Liver (tissue), 9 donors: ENCODE results near the gene RLBP1. TPM values are rescaled to one million over a fixed set of nuclear protein-coding genes. Genes with fewer than 3 reads are reported as not detected.
A peak's percentile ranks its signal among the peaks of the same experiment; 100 is the strongest.

Source experiments
- DNase-seq: peaks from one replicate; pipeline ENCODE4 v3.0.0-alpha.2; 2017; ENCODE audit warnings: low spot score
- H3K27ac ChIP-seq, 2 donors: one replicate each; pipeline ENCODE4 v1.7.0; 2013; ENCODE audit warnings: inconsistent platforms in 2 of 2, low read length in 2 of 2, control low read depth in 1 of 2, low read depth in 1 of 2, mild to moderate bottlenecking in 1 of 2
- H3K27me3 ChIP-seq, 4 donors: one replicate each; pipeline versions ENCODE4 v1.6.1 to v1.7.0; 2013; ENCODE audit warnings: low read length in 3 of 4, inconsistent platforms in 1 of 4, mild to moderate bottlenecking in 1 of 4, moderate library complexity in 1 of 4; ENCODE audit not compliant: control insufficient read depth in 4 of 4, insufficient read depth in 4 of 4
- H3K36me3 ChIP-seq, 4 donors: one replicate each; pipeline versions ENCODE4 v1.6.1 to v1.7.0; 2013; ENCODE audit warnings: low read length in 3 of 4, mild to moderate bottlenecking in 3 of 4, low read depth in 1 of 4, moderate library complexity in 1 of 4; ENCODE audit not compliant: control insufficient read depth in 4 of 4, insufficient read depth in 3 of 4
- H3K4me1 ChIP-seq, 4 donors: one replicate each; pipeline versions ENCODE4 v1.6.1 to v1.7.0; 2013; ENCODE audit warnings: low read length in 3 of 4, mild to moderate bottlenecking in 3 of 4, moderate library complexity in 1 of 4; ENCODE audit not compliant: control insufficient read depth in 4 of 4, insufficient read depth in 4 of 4
- H3K4me3 ChIP-seq, 3 donors: one replicate each; pipeline versions ENCODE4 v1.6.1 to v1.7.0; 2013; ENCODE audit warnings: low read length in 3 of 3, control low read depth in 1 of 3, low read depth in 1 of 3, mild to moderate bottlenecking in 1 of 3
- H3K9ac ChIP-seq, 2 donors: one replicate each; pipeline ENCODE4 v1.7.0; 2013; ENCODE audit warnings: low read length in 2 of 2, mild to moderate bottlenecking in 2 of 2, moderate library complexity in 2 of 2, control low read depth in 1 of 2, low read depth in 1 of 2
- H3K9me3 ChIP-seq, 4 donors: one replicate each; pipeline versions ENCODE4 v1.6.1 to v1.7.0; 2013; ENCODE audit warnings: low read length in 3 of 4; ENCODE audit not compliant: control insufficient read depth in 4 of 4
- CTCF ChIP-seq: fragments of 150-350 bp; IDR thresholded peaks from 2 replicates; pipeline ENCODE4 v1.5.1; 2017; ENCODE audit warnings: improper control_type of control experiment, low read depth, low read length; ENCODE audit not compliant: missing input control
- EGR1 ChIP-seq, 2 donors: IDR thresholded peaks; 2 replicates each; pipeline ENCODE4 v1.6.1; 2016 to 2018; ENCODE audit warnings: antibody characterized with exemption in 2 of 2, low read depth in 2 of 2
- FOXA1 ChIP-seq: IDR thresholded peaks from 2 replicates; pipeline ENCODE4 v1.6.1; 2016; ENCODE audit warnings: antibody characterized with exemption
- FOXA2 ChIP-seq: IDR thresholded peaks from 2 replicates; pipeline ENCODE4 v1.6.1; 2016; ENCODE audit warnings: antibody characterized with exemption
- GABPA ChIP-seq, 2 donors: IDR thresholded peaks in 1 of 2; conservative IDR thresholded peaks in 1 of 2; 2 replicates each; pipeline ENCODE4 v1.6.1; 2016; ENCODE audit warnings: antibody characterized with exemption in 2 of 2, mild to moderate bottlenecking in 1 of 2, moderate library complexity in 1 of 2
- HNF4A ChIP-seq, 2 donors: conservative IDR thresholded peaks; 2 replicates each; pipeline ENCODE4 v1.6.1; 2016; ENCODE audit warnings: antibody characterized with exemption in 2 of 2, mild to moderate bottlenecking in 2 of 2
- HNF4G ChIP-seq: IDR thresholded peaks from 2 replicates; pipeline ENCODE4 v1.6.1; 2016; ENCODE audit warnings: antibody characterized with exemption
- NR2F2 ChIP-seq: IDR thresholded peaks from 2 replicates; pipeline ENCODE4 v1.6.1; 2016; ENCODE audit warnings: antibody characterized with exemption
- RAD21 ChIP-seq, 2 donors: IDR thresholded peaks; 2 replicates each; pipeline ENCODE4 v1.6.1; 2016; ENCODE audit warnings: antibody characterized with exemption in 2 of 2, mild to moderate bottlenecking in 2 of 2
- RXRA ChIP-seq, 2 donors: IDR thresholded peaks; 2 replicates each; pipeline ENCODE4 v1.6.1; 2017 to 2018; ENCODE audit warnings: antibody characterized with exemption in 2 of 2, mild to moderate bottlenecking in 1 of 2
- SP1 ChIP-seq: IDR thresholded peaks from 2 replicates; pipeline ENCODE4 v1.6.1; 2018; ENCODE audit warnings: antibody characterized with exemption, mild to moderate bottlenecking
- TAF1 ChIP-seq: conservative IDR thresholded peaks from 2 replicates; pipeline ENCODE4 v1.6.1; 2016; ENCODE audit warnings: antibody characterized with exemption, mild to moderate bottlenecking
- YY1 ChIP-seq: IDR thresholded peaks from 2 replicates; pipeline ENCODE4 v1.6.1; 2016; ENCODE audit warnings: antibody characterized with exemption, mild to moderate bottlenecking
- whole genome bisulfite sequencing: extraction: QIAGEN DNeasy Blood & Tissue Kit; methylation state at CpG from one replicate; pipeline ENCODE4 v1.1.7; 2013; 5-methylcytosine and 5-hydroxymethylcytosine counted together
- polyA plus RNA-seq, 2 donors: library from polyadenylated mRNA; stranded (reverse) in 1 of 2; unstranded in 1 of 2; fragments of 200-250 nt in 1 of 2; fragments of >200 nt in 1 of 2; fragmentation: Nextera tagmentation in 1 of 2; extraction: Ambion mirVana in 1 of 2; gene quantifications; one replicate each; pipeline versions ENCODE4 v1.2.1 to v1.2.3, GENCODE V29; 2013 to 2015
- total RNA-seq, 2 donors: library from RNA; depleted of rRNA; stranded (reverse); fragments of >200 nt; gene quantifications; one replicate each; pipeline ENCODE4 v1.2.3, GENCODE V29; 2014
- TF ChIP-seq, protein P1 (sequence below): IDR thresholded peaks from 2 replicates; pipeline ENCODE4 v1.6.1; 2016; ENCODE audit warnings: antibody characterized with exemption
- TF ChIP-seq, protein P2 (sequence below): IDR thresholded peaks from 2 replicates; pipeline ENCODE4 v1.6.1; 2016; ENCODE audit warnings: antibody characterized with exemption
- TF ChIP-seq, protein P3 (sequence below): IDR thresholded peaks from 2 replicates; pipeline ENCODE4 v1.6.1; 2016; ENCODE audit warnings: antibody characterized with exemption
- donor health status: healthy.
- donor health status: healthy.
- donor health status: healthy.
- donor health status: healthy.
- donor health status: healthy.

RLBP1 gene
- total and polyA plus RNA-seq, 4 donors = 0.17 TPM; not detected in 3

- no peak for DNase-seq
- Histone ChIP-seq H3K9me3 (no peaks in the 10 kb centered on the region), H3K4me3 (no peak overlapping the region), H3K27me3 (no peaks in the 10 kb centered on the region), H3K27ac (no peak overlapping the region), H3K4me1 (no peaks in the 10 kb centered on the region), H3K9ac (no peak overlapping the region), H3K36me3 (peaks cover 20 to 87% (median 66%) of the 10 kb centered on the region in 4 donors)
- 82% methylated on average over 6 of the region's 6 CpGs for WGBS
- TF ChIP-seq EGR1 (IDR thresholded peaks at IDR 0.05; ENCODE audit: low read depth in 2 of 2) (no peak), TAF1 (no peak), CTCF (no peak), HNF4A (conservative IDR thresholded peaks at IDR 0.05) (peak; percentile 40 to 54), NR2F2 (no peak), RAD21 (IDR thresholded peaks at IDR 0.05) (no peak)
- TF ChIP-seq, protein P1, sequence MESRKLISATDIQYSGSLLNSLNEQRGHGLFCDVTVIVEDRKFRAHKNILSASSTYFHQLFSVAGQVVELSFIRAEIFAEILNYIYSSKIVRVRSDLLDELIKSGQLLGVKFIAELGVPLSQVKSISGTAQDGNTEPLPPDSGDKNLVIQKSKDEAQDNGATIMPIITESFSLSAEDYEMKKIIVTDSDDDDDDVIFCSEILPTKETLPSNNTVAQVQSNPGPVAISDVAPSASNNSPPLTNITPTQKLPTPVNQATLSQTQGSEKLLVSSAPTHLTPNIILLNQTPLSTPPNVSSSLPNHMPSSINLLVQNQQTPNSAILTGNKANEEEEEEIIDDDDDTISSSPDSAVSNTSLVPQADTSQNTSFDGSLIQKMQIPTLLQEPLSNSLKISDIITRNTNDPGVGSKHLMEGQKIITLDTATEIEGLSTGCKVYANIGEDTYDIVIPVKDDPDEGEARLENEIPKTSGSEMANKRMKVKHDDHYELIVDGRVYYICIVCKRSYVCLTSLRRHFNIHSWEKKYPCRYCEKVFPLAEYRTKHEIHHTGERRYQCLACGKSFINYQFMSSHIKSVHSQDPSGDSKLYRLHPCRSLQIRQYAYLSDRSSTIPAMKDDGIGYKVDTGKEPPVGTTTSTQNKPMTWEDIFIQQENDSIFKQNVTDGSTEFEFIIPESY = no peak
These were observed 25.1 kb downstream of the RLBP1 start for GRCh38 chr15:89196241-89196640.

DNA sequence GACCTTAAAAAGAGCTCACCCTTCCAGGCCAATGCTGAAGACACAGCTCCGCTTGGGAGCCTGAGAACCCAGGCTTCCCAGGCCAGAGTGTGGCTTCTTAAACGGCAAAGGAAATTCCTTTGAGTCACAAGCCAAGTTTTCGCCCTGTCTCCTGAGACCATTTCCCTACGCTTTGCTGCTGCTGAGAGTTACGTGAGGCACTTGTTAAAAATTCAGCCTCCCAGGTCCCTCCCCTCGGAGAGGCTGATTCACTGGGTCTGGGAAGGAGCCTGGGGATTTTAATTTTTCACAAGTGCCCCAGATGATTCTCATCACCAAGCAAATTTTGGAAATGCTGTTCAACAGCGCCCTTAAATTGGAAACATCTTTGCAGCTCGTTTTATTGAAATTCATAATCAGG, 25.5 kb downstream of the RLBP1 start:
- 80% methylated on average over 8 of the region's 8 CpGs for WGBS
- Histone ChIP-seq H3K9ac (no peak overlapping the region), H3K9me3 (no peaks in the 10 kb centered on the region), H3K27ac (no peak overlapping the region), H3K4me3 (no peak overlapping the region), H3K27me3 (no peaks in the 10 kb centered on the region), H3K36me3 (peaks cover 20 to 91% (median 70%) of the 10 kb centered on the region in 4 donors), H3K4me1 (no peaks in the 10 kb centered on the region)
- DNase-seq = no peak
- TF ChIP-seq SP1 = no peak
- no peak for TF ChIP-seq HNF4G
- no peak for TF ChIP-seq RXRA (IDR thresholded peaks at IDR 0.05)
- TF ChIP-seq TAF1 = no peak
- no peak for TF ChIP-seq FOXA1
- no peak for TF ChIP-seq CTCF
- no peak for TF ChIP-seq NR2F2
- TF ChIP-seq, protein P1 = no peak
- no peak for TF ChIP-seq GABPA (IDR thresholded peaks at IDR 0.05 in 1 of 2, conservative IDR thresholded peaks at IDR 0.05 in 1 of 2)
- TF ChIP-seq YY1 = no peak
- TF ChIP-seq FOXA2 = no peak
- TF ChIP-seq, protein P2, sequence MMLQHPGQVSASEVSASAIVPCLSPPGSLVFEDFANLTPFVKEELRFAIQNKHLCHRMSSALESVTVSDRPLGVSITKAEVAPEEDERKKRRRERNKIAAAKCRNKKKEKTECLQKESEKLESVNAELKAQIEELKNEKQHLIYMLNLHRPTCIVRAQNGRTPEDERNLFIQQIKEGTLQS = no peak
- TF ChIP-seq, protein P3, sequence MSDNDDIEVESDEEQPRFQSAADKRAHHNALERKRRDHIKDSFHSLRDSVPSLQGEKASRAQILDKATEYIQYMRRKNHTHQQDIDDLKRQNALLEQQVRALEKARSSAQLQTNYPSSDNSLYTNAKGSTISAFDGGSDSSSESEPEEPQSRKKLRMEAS = no peak
- TF ChIP-seq HNF4A (conservative IDR thresholded peaks at IDR 0.05) = no peak
